Neural cell (in vitro differentiated cells): ENCODE data around the gene URGCP. TPM values are rescaled to one million over a fixed set of nuclear protein-coding genes. Genes with fewer than 3 reads are reported as not detected.

Source experiments
- H2AFZ ChIP-seq: fragments of 200-600, 300-800 bp; sonication (generic), shearing (Covaris generic); 2 replicates; pipeline ENCODE4 v1.6.0; 2014; ENCODE audit warnings: low read depth, mild to moderate bottlenecking, antibody characterized with exemption, low read length, moderate library complexity
- H3F3A ChIP-seq: fragments of 200-600 bp; shearing (Covaris generic); 2 replicates; pipeline ENCODE4 v1.6.1; 2016; ENCODE audit warnings: mild to moderate bottlenecking, moderate library complexity, mixed read lengths, antibody characterized with exemption, low read length; ENCODE audit not compliant: insufficient read depth, poor library complexity, severe bottlenecking
- H3K27ac ChIP-seq: fragments of 200-600, 300-800 bp; sonication (generic), shearing (Covaris generic); 2 replicates; pipeline ENCODE4 v1.5.1; 2014; ENCODE audit warnings: mild to moderate bottlenecking, low read length, moderate library complexity
- H3K27me3 ChIP-seq: fragments of 300-800, 200-600 bp; sonication (generic), shearing (Covaris generic); 2 replicates; pipeline ENCODE4 v1.6.0; 2014; ENCODE audit warnings: mild to moderate bottlenecking, low read depth, low read length, moderate library complexity; ENCODE audit not compliant: insufficient read depth
- H3K36me3 ChIP-seq: fragments of 300-800, 200-600 bp; sonication (generic), shearing (Covaris generic); 2 replicates; pipeline ENCODE4 v1.5.1; 2014; ENCODE audit warnings: mild to moderate bottlenecking, antibody characterized with exemption, low read length, moderate library complexity; ENCODE audit not compliant: insufficient read depth
- H3K4me2 ChIP-seq: fragments of 300-800, 200-600 bp; sonication (generic), shearing (Covaris generic); 2 replicates; pipeline ENCODE4 v1.6.0; 2014; ENCODE audit warnings: mild to moderate bottlenecking, low read length
- H3K4me3 ChIP-seq: fragments of 300-800, 200-600 bp; sonication (generic), shearing (Covaris generic); 2 replicates; pipeline ENCODE4 v1.5.1; 2014; ENCODE audit warnings: mild to moderate bottlenecking, low read length, moderate library complexity
- H3K79me2 ChIP-seq: fragments of 200-600 bp; shearing (Covaris generic); replicated peaks from 2 replicates; pipeline ENCODE4 v1.6.0; 2014; ENCODE audit warnings: mild to moderate bottlenecking, low read length, moderate library complexity; ENCODE audit not compliant: insufficient read depth
- H3K9ac ChIP-seq: fragments of 300-800, 200-600 bp; sonication (generic), shearing (Covaris generic); 2 replicates; pipeline ENCODE4 v1.6.1; 2016; ENCODE audit warnings: mild to moderate bottlenecking, low read length, mixed read lengths
- H3K9me2 ChIP-seq: fragments of 200-600 bp; shearing (Covaris generic); 2 replicates; pipeline ENCODE4 v1.6.1; 2016; ENCODE audit warnings: mild to moderate bottlenecking, low read length, mixed read lengths; ENCODE audit not compliant: insufficient read depth
- H3K9me3 ChIP-seq: fragments of 200-600, 300-800 bp; sonication (generic), shearing (Covaris generic); 2 replicates; pipeline ENCODE4 v1.6.1; 2016; ENCODE audit warnings: mild to moderate bottlenecking, mixed run types, low read length, moderate library complexity, mixed read lengths
- H4K20me1 ChIP-seq: fragments of 200-600 bp; shearing (Covaris generic); 2 replicates; pipeline ENCODE4 v1.6.1; 2016; ENCODE audit warnings: mild to moderate bottlenecking, mixed run types; ENCODE audit not compliant: insufficient read depth
- CTCF ChIP-seq: fragments of 450-650 bp; IDR thresholded peaks from 2 replicates; pipeline ENCODE4 v1.5.1; 2014; ENCODE audit warnings: antibody characterized with exemption, mild to moderate bottlenecking, moderate library complexity; ENCODE audit not compliant: poor library complexity, severe bottlenecking
- EP300 ChIP-seq: fragments of 450-650 bp; conservative IDR thresholded peaks from 2 replicates; pipeline ENCODE4 v1.6.1; 2014; ENCODE audit warnings: antibody characterized with exemption, mild to moderate bottlenecking, moderate library complexity; ENCODE audit not compliant: poor library complexity, severe bottlenecking
- EZH2 ChIP-seq: fragments of 200-600, 300-800 bp; shearing (Covaris generic), sonication (generic); IDR thresholded peaks from 2 replicates; pipeline ENCODE4 v1.6.1; 2014; ENCODE audit warnings: antibody characterized with exemption, low read length, borderline replicate concordance, mild to moderate bottlenecking; ENCODE audit not compliant: insufficient read depth, poor library complexity, severe bottlenecking
- MXI1 ChIP-seq: fragments of 450-650 bp; conservative IDR thresholded peaks from 2 replicates; pipeline ENCODE4 v1.6.1; 2014; ENCODE audit warnings: antibody characterized with exemption, mild to moderate bottlenecking; ENCODE audit not compliant: poor library complexity, severe bottlenecking
- POLR2AphosphoS5 ChIP-seq: IDR thresholded peaks from 2 replicates; pipeline ENCODE4 v1.6.1; 2012
- RAD21 ChIP-seq: fragments of 450-650 bp; conservative IDR thresholded peaks from 2 replicates; pipeline ENCODE4 v1.6.1; 2014; ENCODE audit warnings: antibody characterized with exemption, mild to moderate bottlenecking, moderate library complexity
- REST ChIP-seq: IDR thresholded peaks from 2 replicates; pipeline ENCODE4 v1.6.1; 2012; ENCODE audit warnings: borderline replicate concordance
- SMC3 ChIP-seq: fragments of 450-650 bp; conservative IDR thresholded peaks from 2 replicates; pipeline ENCODE4 v1.6.1; 2014; ENCODE audit warnings: antibody characterized with exemption, mild to moderate bottlenecking, moderate library complexity; ENCODE audit not compliant: poor library complexity
- TAF1 ChIP-seq: IDR thresholded peaks from 2 replicates; pipeline ENCODE4 v1.6.1; 2012; ENCODE audit warnings: low read depth
- polyA plus RNA-seq: library from polyadenylated mRNA; depleted of rRNA; stranded (reverse); fragments of >200 nt; gene quantifications from 2 replicates; pipeline ENCODE4 v1.2.3, GENCODE V29; 2014

The URGCP gene
- polyA plus RNA-seq, 1 donor from 2014 or later, result 43.0 TPM

GRCh38 chr7:43844257-43844656 is 62.1 kb downstream of the URGCP start:
- no peak for TF ChIP-seq TAF1
- TF ChIP-seq REST, result no peak
- no peak for TF ChIP-seq EZH2
- TF ChIP-seq RAD21, result no peak
- no peak for TF ChIP-seq MXI1
- no peak for TF ChIP-seq CTCF
- no peak for TF ChIP-seq EP300
- no peak for TF ChIP-seq SMC3
- no peak for TF ChIP-seq POLR2AphosphoS5
- no peak overlapping the region for H3K27ac ChIP-seq
- H2AFZ ChIP-seq, result no peak overlapping the region
- no peaks in the 10 kb centered on the region for H3K9me3 ChIP-seq
- no peaks in the 10 kb centered on the region for H4K20me1 ChIP-seq
- no peaks in the 10 kb centered on the region for H3K36me3 ChIP-seq
- no peaks in the 10 kb centered on the region for H3F3A ChIP-seq
- H3K79me2 ChIP-seq, result no peaks in the 10 kb centered on the region
- no peak overlapping the region for H3K4me2 ChIP-seq
- H3K9ac ChIP-seq, result no peak overlapping the region
- no peaks in the 10 kb centered on the region for H3K27me3 ChIP-seq
- H3K4me3 ChIP-seq, result no peak overlapping the region
- no peaks in the 10 kb centered on the region for H3K9me2 ChIP-seq

GRCh38 chr7:43843296-43843695 is 63.1 kb downstream of the URGCP start:
- Histone ChIP-seq H3K9me2 (no peaks in the 10 kb centered on the region), H2AFZ (no peak overlapping the region), H3K9me3 (no peaks in the 10 kb centered on the region), H3K4me2 (no peak overlapping the region), H3K27me3 (no peaks in the 10 kb centered on the region), H3K27ac (no peak overlapping the region), H3K79me2 (no peaks in the 10 kb centered on the region), H3K36me3 (no peaks in the 10 kb centered on the region), H3K4me3 (no peak overlapping the region), H4K20me1 (no peaks in the 10 kb centered on the region), H3K9ac (no peak overlapping the region), H3F3A (no peaks in the 10 kb centered on the region)
- TF ChIP-seq EZH2 (no peak), TAF1 (no peak), MXI1 (no peak), CTCF (no peak)
